Type B pancreatic cell (in vitro differentiated cells): Measurements from ENCODE around the gene MYBBP1A. TPM values are rescaled to one million over a fixed set of nuclear protein-coding genes. Genes with fewer than 3 reads are reported as not detected.

ENCODE experiments used
- DNase-seq: peaks from one replicate; pipeline ENCODE4 v3.0.0; 2021; ENCODE audit warnings: mixed read lengths; ENCODE audit not compliant: unreplicated experiment; ENCODE audit errors: extremely low spot score
- H3K27ac Mint-ChIP-seq: 2 replicates; pipeline ENCODE4 v1.8.0; 2021; ENCODE audit warnings: mild to moderate bottlenecking, mixed read lengths
- H3K27me3 Mint-ChIP-seq: 2 replicates; pipeline ENCODE4 v1.8.0; 2021; ENCODE audit warnings: mixed read lengths
- H3K36me3 Mint-ChIP-seq: 2 replicates; pipeline ENCODE4 v1.8.0; 2021; ENCODE audit warnings: mixed read lengths
- H3K4me1 Mint-ChIP-seq: one replicate; pipeline ENCODE4 v1.8.0; 2021; ENCODE audit warnings: mixed read lengths; ENCODE audit not compliant: unreplicated experiment
- H3K4me3 Mint-ChIP-seq: 2 replicates; pipeline ENCODE4 v1.8.0; 2021; ENCODE audit warnings: mild to moderate bottlenecking, mixed read lengths
- H3K9me3 Mint-ChIP-seq: 2 replicates; pipeline ENCODE4 v1.8.0; 2021; ENCODE audit warnings: mixed read lengths
- total RNA-seq: library from RNA; stranded (reverse); gene quantifications from 2 replicates; pipeline ENCODE4 v1.2.1, GENCODE V29; 2021; ENCODE audit warnings: low replicate concordance
- TF ChIP-seq, protein P1 (sequence below): fragments of 200-600 bp; sonication (generic); conservative IDR thresholded peaks from 2 replicates; pipeline ENCODE4 v1.5.0; 2021; ENCODE audit warnings: antibody characterized with exemption, mild to moderate bottlenecking

The MYBBP1A gene
- total RNA-seq, 1 donor from 2014 or later, result 66.0 TPM

DNA sequence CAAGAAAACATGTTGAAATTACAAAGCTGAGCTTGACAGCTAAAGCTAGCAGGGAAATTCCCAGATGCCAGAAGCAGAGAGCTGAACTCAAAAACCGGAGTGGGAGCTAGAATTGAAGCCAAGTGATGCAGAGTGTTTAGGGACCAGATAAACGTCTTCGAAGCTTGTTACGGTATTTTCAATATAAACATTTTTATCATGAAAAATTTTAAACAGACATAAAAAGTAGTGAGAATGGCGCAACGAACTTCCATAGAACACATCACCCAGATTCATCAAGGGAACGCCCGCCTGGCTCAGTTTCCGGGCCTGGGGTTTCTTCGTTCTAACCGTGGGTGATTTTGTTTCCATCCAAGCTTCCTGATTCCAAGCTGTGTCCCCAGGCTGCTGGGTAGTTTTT is 38.4 kb downstream of the MYBBP1A start:
- H3K36me3 Mint-ChIP-seq, result no peaks in the 10 kb centered on the region
- H3K9me3 Mint-ChIP-seq, result no peaks in the 10 kb centered on the region
- H3K4me1 Mint-ChIP-seq, result peaks cover 11% of the 10 kb centered on the region
- TF ChIP-seq, protein P1, sequence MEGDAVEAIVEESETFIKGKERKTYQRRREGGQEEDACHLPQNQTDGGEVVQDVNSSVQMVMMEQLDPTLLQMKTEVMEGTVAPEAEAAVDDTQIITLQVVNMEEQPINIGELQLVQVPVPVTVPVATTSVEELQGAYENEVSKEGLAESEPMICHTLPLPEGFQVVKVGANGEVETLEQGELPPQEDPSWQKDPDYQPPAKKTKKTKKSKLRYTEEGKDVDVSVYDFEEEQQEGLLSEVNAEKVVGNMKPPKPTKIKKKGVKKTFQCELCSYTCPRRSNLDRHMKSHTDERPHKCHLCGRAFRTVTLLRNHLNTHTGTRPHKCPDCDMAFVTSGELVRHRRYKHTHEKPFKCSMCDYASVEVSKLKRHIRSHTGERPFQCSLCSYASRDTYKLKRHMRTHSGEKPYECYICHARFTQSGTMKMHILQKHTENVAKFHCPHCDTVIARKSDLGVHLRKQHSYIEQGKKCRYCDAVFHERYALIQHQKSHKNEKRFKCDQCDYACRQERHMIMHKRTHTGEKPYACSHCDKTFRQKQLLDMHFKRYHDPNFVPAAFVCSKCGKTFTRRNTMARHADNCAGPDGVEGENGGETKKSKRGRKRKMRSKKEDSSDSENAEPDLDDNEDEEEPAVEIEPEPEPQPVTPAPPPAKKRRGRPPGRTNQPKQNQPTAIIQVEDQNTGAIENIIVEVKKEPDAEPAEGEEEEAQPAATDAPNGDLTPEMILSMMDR, result no peak
- H3K27ac Mint-ChIP-seq, result no peak overlapping the region
- DNase-seq, result no peak
- no peaks in the 10 kb centered on the region for H3K27me3 Mint-ChIP-seq
- H3K4me3 Mint-ChIP-seq, result no peak overlapping the region

DNA sequence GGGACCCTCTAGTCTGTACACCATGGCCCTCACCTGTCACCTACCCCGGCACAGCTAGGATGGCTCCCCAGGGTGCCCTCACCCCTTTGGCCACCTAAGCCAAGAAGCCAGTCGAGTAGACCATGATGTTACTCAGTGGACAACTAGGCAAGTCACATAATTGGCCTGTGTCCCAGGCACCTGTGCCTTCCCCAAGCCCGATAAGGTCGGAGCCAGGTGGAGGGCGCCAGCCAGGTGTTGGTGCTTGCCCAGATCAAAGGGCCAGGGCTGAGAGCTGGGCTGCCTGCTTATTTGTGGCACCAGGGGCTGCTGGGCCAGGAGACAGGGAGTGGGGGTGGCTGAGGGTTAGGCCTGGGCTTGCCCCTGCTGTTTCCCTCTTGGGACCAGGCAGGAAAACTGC is 39.7 kb downstream of the MYBBP1A start:
- Mint-ChIP-seq H3K27ac (peak overlapping the region; percentile 98), H3K4me1 (peaks cover 8% of the 10 kb centered on the region), H3K9me3 (no peaks in the 10 kb centered on the region), H3K4me3 (no peak overlapping the region), H3K27me3 (no peaks in the 10 kb centered on the region), H3K36me3 (no peaks in the 10 kb centered on the region)
- TF ChIP-seq, protein P1, result no peak
- no peak for DNase-seq

DNA sequence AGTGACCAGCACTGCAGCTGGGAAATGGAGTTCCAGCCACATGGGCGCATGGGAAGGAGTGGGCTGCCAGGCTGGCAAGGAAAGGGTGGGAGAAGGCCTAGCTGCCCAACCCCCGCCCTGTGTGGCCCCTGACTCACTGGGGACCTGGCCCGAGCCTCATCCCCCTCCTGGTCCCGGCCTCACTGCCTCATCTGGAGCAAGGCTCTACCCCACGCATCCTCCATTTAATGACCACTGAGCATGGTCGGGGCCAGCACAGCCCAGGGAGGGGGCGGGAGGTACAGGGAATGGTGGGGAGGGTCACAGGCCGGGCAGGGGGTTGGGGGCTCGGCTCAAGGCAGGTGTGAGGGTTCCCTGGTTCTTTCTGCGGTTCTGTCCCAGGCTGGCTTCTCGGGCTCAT is 40.4 kb downstream of the MYBBP1A start:
- H3K9me3 Mint-ChIP-seq, result no peaks in the 10 kb centered on the region
- H3K36me3 Mint-ChIP-seq, result no peaks in the 10 kb centered on the region
- no peaks in the 10 kb centered on the region for H3K27me3 Mint-ChIP-seq
- DNase-seq, result no peak
- peak overlapping the region; percentile 72 for H3K4me3 Mint-ChIP-seq
- TF ChIP-seq, protein P1, result no peak
- peak overlapping the region; percentile 98 for H3K27ac Mint-ChIP-seq
- H3K4me1 Mint-ChIP-seq, result peaks cover 6% of the 10 kb centered on the region

DNA sequence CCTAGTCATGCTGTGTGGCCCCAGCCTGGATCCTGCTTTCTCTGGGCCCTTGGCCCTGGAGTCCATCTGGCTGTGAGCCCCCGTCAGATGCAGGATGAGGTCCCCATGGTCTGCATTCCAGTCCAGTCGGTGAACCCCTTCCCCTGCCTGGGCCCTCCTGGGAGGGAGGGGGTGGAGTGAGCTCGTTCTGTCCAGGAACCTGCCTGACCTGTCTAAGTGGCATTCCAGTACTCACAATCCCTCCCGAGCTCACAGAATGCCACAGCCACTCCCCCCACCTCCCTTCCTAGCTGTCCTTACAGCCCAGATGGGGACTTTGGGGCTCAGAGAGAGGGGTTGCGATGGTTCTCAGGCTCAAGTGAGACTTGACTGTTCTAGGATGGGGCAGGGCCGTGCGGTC is 41.0 kb downstream of the MYBBP1A start:
- no peak for DNase-seq
- H3K27me3 Mint-ChIP-seq, result no peaks in the 10 kb centered on the region
- TF ChIP-seq, protein P1, result no peak
- no peaks in the 10 kb centered on the region for H3K36me3 Mint-ChIP-seq
- H3K4me1 Mint-ChIP-seq, result peaks cover 6% of the 10 kb centered on the region
- no peaks in the 10 kb centered on the region for H3K9me3 Mint-ChIP-seq
- H3K27ac Mint-ChIP-seq, result peak overlapping the region; percentile 98
- peak overlapping the region; percentile 72 for H3K4me3 Mint-ChIP-seq

DNA sequence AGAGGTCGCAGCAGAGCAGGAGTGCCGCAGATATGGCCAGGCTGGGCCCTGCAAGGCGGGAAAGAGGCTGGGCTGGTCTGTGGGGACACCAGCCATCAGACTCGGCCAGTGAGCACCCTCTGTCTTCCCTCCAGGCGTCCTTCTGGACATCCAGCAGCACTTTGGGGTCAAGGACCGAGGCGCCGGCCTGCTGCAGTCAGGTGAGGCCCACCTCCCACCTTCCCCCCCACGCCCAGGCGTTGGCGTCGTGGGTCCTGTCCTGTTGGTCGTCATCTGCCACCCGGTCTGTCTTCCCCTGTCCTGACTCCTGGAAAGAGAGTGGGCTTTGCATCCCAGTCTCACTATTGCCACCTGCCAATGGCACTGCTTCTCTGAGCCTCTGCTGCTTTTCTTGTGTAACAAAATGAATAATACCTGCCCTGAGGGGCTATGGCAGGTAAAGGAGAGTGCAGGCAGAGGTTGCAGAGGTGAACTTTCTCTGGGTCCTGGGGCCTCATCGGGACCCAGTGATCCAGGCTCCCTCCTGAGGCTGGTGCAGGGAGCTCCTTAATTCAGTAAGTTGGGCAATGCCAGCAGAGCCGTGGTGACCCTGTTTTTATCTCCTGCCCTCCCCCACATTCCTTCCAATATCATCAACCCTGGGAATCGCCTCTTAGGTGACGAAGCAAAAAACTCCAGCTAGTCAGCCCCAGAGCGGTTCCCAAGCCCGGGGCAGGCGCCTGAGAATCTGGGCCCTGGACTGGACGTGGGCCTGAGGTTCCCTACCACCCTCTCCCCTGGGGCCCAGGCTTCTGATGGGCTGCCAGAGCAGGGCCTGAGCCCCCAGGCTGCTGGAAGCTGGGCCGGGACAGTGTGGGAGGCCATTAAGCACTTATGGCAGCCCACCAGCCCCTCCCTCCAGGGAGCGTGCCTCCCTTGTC is 41.8 kb downstream of the MYBBP1A start:
- Mint-ChIP-seq H3K27ac (peak overlapping the region; percentile 98), H3K27me3 (no peaks in the 10 kb centered on the region), H3K4me1 (peaks cover 12% of the 10 kb centered on the region), H3K36me3 (no peaks in the 10 kb centered on the region), H3K9me3 (no peaks in the 10 kb centered on the region), H3K4me3 (peak overlapping the region; percentile 39)
- TF ChIP-seq, protein P1, result no peak
- no peak for DNase-seq
